Stimulated activated memory B cell treated with anti-CD40 and anti-IgM and Interleukin-4, amounts not matched to agents 10 μg/mL and 1 μg/mL and 100 μg/mL, for 72 hours (primary cell): ENCODE data around the gene CXXC5.
A peak's percentile ranks its signal among the peaks of the same experiment; 100 is the strongest.

Experiments
- ATAC-seq: fragments of 150-1000 bp; cut with Tn5 transposase; 2 replicates; pipeline ENCODE4 v1.10.0; 2021
- H3K27ac Mint-ChIP-seq: one replicate; pipeline ENCODE4 v1.8.0; 2022; ENCODE audit warnings: mild to moderate bottlenecking, mixed read lengths
- H3K27me3 Mint-ChIP-seq: one replicate; pipeline ENCODE4 v1.8.0; 2022; ENCODE audit warnings: mixed read lengths
- H3K36me3 Mint-ChIP-seq: one replicate; pipeline ENCODE4 v1.8.0; 2022; ENCODE audit warnings: mixed read lengths
- H3K4me1 Mint-ChIP-seq: one replicate; pipeline ENCODE4 v1.8.0; 2022; ENCODE audit warnings: mixed read lengths
- H3K4me3 Mint-ChIP-seq: one replicate; pipeline ENCODE4 v1.8.0; 2022; ENCODE audit warnings: mild to moderate bottlenecking, moderate library complexity, mixed read lengths
- H3K9me3 Mint-ChIP-seq: one replicate; pipeline ENCODE4 v1.8.0; 2022; ENCODE audit warnings: mixed read lengths

Gene CXXC5

DNA sequence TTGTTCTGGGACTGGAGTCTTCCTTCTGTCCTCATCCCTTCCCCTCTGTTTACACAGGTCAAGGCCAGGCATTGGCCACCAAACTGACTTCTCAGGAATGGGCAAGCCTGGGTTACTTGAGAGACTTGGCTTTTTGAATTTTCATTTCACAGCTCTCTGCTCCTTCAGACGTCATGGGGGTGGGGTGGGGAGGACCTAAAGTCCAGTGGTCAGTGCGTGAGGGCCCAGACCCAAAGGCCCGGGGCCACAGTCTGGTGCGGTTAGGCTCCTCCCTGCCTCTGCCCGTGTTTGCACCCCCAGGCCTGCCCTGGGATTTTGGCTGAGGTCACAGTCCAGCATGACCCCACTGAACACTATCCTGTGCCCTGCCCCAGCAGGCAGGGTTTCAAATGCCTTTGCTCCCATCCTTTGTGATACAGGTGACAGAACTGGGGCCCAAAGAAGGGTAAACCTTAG is 4.1 kb upstream of the CXXC5 start:
- H3K27ac Mint-ChIP-seq: peak overlapping the region; percentile 70
- peaks cover 81% of the 10 kb centered on the region for H3K4me1 Mint-ChIP-seq
- H3K36me3 Mint-ChIP-seq: peaks cover 6% of the 10 kb centered on the region

DNA sequence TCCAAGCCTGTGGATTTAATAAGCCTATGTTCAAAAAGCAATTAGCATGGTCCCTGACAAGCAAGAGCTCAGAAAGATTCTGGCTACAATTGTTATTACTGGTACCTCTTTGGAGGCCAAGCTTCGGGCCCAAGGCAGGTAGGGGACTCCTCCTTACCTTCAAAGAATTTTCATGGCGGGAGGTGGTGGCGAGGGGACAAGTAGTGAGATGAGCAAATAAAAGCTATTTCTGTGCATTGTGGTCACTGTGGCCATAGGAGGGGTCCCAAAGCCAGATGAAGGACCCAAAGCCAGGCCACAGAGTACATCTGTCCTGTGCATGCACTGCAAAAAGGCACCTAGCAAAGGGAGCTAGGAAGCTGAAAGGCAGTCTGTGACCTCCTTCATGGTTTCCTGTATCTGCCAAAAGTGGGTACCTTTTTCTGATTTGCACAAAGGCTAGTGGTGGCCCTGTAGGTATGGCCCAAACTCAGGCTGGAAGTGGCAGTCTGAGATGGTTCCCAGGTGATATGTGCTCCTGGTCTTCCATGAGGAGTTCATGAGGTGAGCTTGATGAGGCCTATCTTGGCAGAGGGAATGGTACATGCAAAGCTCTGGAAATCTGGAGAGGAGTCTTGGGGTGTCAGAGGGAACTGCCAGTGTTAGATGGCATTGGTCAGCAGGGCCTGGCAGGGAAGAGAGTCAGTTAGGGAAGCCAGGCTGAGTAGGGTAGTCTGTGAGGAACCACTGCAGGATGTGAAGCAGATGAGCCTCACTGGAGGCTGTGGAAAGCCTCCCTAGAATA is 3.3 kb upstream of the CXXC5 start:
- no peak overlapping the region for H3K4me3 Mint-ChIP-seq
- peak overlapping the region; percentile 13 for H3K27ac Mint-ChIP-seq
- ATAC-seq: no peak
- no peaks in the 10 kb centered on the region for H3K9me3 Mint-ChIP-seq
- peaks cover 11% of the 10 kb centered on the region for H3K36me3 Mint-ChIP-seq
- peaks cover 73% of the 10 kb centered on the region for H3K4me1 Mint-ChIP-seq
- H3K27me3 Mint-ChIP-seq: no peaks in the 10 kb centered on the region

More for the DNA sequence above, 4.1 kb upstream of the CXXC5 start:
- Mint-ChIP-seq H3K9me3 (no peaks in the 10 kb centered on the region), H3K27me3 (no peaks in the 10 kb centered on the region), H3K4me3 (no peak overlapping the region)
- no peak for ATAC-seq

DNA sequence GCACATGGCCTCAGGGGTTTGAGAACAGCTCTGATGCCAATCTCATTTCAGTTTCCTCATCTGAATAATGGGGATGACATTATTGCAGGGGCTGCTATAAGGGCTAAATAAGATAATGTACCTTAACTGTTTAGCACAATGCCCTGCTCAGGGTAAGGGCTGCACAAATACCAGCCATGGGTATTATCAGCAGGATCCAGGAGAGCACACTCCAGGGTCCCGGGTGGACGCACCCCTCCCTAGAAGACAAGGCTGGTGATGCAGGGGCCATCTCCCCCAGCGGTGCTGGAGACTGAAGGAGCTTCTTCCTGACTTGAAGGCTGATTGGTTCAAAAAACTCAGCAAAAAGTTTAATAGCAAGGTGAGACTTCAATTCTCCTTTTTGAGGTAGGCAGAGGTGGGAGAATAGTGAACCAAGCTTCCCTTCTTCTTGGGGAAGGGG is 2.7 kb upstream of the CXXC5 start:
- H3K27ac Mint-ChIP-seq: peak overlapping the region; percentile 13
- H3K27me3 Mint-ChIP-seq: no peaks in the 10 kb centered on the region
- H3K4me1 Mint-ChIP-seq: peaks cover 67% of the 10 kb centered on the region
- no peak overlapping the region for H3K4me3 Mint-ChIP-seq
- peaks cover 13% of the 10 kb centered on the region for H3K36me3 Mint-ChIP-seq
- ATAC-seq: no peak
- no peaks in the 10 kb centered on the region for H3K9me3 Mint-ChIP-seq

DNA sequence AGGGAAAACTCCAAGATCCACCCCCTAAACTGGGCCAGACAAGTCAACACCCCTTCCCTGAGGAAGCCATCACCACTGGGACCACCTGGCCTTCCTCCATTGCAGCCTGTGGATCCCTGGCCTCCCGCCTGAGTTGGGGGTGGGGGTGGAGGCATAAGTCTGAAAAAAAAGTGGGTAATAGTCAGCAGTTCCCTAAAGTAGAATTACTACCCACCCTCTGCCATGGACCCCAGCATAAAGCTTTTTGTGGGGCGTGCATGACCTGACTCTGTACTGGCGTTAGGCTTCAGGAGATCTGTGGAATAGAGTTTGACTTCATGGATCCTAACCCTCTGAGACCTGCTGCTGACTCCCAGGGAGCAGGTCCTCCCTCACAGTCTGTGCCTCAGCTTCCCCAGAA is 2.0 kb upstream of the CXXC5 start:
- H3K27me3 Mint-ChIP-seq: no peaks in the 10 kb centered on the region
- H3K9me3 Mint-ChIP-seq: no peaks in the 10 kb centered on the region
- no peak overlapping the region for H3K4me3 Mint-ChIP-seq
- peak overlapping the region; percentile 13 for H3K27ac Mint-ChIP-seq
- peaks cover 60% of the 10 kb centered on the region for H3K4me1 Mint-ChIP-seq
- ATAC-seq: no peak
- H3K36me3 Mint-ChIP-seq: peaks cover 13% of the 10 kb centered on the region

DNA sequence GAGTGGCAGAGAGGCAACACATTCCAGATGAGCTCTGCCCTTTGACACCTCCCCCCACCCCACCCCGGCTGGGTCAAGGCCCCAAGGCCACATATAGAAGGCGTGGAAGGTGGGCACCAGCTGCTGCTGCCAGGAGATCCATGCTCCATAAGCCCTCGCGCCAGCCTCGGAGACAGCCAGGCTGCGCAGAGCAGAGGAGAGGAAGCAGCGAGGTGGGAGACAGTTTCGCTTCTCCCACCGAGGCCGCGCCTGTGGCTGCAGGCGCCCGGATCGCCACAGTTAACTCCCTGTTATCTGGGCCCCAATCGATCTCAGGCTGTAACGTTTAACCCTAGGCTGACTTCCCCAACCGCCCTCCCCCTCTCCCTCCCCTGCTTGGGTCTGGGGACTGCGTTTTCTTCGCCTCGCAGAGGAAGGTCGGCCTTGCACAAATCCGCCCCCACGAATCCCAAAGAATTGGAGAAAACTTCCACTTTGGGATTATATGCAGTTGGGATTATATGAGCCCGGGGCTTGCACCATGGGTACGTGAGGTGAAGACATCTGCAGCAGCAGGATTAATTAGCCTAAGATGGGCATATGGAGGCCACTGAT is 1.1 kb upstream of the CXXC5 start:
- peak overlapping the region; percentile 78 for H3K27ac Mint-ChIP-seq
- no peaks in the 10 kb centered on the region for H3K9me3 Mint-ChIP-seq
- peaks cover 13% of the 10 kb centered on the region for H3K36me3 Mint-ChIP-seq
- ATAC-seq: no peak
- no peaks in the 10 kb centered on the region for H3K27me3 Mint-ChIP-seq
- H3K4me3 Mint-ChIP-seq: peak overlapping the region; percentile 92
- peaks cover 60% of the 10 kb centered on the region for H3K4me1 Mint-ChIP-seq

DNA sequence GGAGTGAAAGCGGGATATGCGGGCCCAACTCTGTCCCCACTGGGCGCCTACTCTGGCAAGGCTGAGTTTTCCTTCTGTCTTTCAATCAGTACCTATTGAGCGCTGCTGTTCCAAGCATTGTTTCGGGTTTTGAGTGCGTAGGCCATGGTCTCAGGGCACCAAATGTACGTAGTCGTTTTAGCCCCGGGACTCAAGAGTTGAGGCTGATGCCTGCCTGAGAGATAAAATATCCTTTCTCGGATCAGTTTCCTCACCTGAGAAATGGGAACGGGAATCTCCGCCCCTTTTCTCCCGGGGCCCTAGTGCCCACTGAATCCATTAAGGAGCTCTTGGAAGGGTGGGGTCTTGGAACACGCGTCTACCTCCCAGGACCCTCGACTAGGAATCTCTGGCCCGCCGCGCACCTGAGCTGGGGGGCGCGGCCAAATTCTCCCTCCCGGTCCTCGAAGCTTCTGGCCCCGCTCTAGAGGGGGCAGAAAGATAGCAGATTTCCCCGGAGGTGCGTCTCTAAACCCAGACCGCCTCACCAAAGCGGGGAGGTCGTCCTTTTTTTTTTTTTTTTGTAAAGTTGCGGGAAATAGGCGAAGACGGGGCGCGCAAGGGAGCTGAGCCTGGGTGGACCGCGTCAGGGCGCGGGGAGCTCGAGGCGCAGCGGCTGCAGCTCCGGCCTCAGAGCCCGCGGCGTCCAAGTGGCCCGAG is 494 bp upstream of the CXXC5 start:
- Mint-ChIP-seq H3K4me3 (peak overlapping the region; percentile 92), H3K4me1 (peaks cover 66% of the 10 kb centered on the region), H3K27ac (peak overlapping the region; percentile 78)

DNA sequence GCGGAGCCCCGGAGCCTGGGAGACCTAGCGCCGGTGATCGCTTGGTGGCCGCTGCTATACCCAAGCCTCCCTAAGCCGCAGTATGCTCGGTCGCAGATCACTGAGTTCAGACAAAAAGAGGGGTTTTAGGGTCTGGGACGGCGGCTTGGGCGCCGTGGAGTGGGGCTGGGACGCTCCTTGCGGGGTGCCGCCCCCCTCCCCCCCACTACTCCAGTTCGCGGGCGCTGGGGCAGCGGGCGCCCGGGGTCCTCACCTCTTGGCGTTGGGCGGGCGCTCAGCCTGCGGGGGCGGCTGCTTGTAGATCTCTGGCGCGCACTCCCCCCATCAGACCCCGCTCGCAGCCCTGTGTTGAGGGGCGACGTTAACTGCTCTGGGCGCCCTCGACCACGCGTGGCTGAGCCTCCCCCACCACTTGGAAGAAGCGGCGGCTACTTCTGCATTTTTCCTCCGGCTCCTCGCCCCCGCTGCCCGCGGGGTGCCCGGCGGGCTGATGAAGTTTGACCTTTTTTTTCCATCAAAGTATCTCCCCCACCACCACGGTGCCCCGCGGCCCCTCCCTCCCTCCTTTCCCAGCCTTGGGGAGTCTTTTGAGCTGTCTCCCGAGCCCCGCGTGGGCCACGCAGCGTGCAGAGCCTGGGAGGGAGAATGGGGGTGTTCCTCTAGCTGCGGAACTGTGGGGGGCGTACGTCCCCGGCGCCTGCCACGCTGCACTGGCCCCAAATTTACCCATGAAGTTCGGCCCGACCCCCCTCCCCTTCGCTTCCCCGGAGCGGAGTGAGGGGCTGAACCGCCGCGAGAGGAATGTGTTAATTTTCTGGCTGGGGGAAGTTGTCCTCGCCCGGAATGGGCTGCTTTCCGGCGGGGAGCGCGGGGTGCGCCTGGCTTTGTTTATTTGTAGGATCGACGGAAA is 1.2 kb downstream of the CXXC5 start:
- Mint-ChIP-seq H3K27me3 (no peaks in the 10 kb centered on the region), H3K4me1 (peaks cover 67% of the 10 kb centered on the region), H3K9me3 (no peaks in the 10 kb centered on the region), H3K36me3 (peaks cover 13% of the 10 kb centered on the region), H3K27ac (peak overlapping the region; percentile 88), H3K4me3 (peak overlapping the region; percentile 92)
- peak; percentile 13 for ATAC-seq

More for the DNA sequence above, 494 bp upstream of the CXXC5 start:
- Mint-ChIP-seq H3K36me3 (peaks cover 13% of the 10 kb centered on the region), H3K27me3 (no peaks in the 10 kb centered on the region), H3K9me3 (no peaks in the 10 kb centered on the region)
- no peak for ATAC-seq

DNA sequence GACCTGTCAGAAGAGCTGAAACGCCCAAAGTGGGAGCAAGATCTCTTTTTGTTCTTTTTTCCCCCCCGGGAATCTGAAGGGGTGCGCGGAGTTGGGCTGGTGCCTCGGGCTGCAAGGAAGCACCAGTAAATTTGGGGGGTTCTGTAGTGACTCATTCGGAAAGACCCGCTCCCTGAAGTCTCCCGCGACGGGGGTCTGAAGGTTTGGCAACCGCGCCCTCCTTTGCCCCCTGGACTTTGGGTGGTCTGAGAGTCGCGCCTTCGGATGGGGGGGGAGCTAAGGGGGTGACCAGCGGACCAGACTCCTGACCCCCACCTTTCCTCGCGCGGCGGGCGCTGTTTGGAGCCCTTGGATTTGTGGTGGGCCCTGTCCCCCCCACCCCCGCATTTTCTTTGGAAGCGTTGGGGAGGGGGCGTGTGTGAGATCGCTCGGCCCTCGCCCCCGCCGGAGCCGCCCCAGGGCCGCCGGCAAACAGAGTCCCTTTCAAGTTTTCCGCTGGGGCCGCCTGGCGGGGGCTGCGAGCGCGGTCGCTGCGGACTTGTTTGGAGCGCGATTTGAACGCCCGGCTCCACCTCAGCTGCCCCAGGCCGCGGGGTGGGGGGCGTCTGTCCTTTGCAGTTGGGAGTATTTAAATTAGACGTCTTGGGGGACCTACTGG is 2.0 kb downstream of the CXXC5 start:
- H3K9me3 Mint-ChIP-seq: no peaks in the 10 kb centered on the region
- peaks cover 67% of the 10 kb centered on the region for H3K4me1 Mint-ChIP-seq
- peaks cover 9% of the 10 kb centered on the region for H3K36me3 Mint-ChIP-seq
- peak overlapping the region; percentile 88 for H3K27ac Mint-ChIP-seq
- ATAC-seq: no peak
- no peaks in the 10 kb centered on the region for H3K27me3 Mint-ChIP-seq
- H3K4me3 Mint-ChIP-seq: peak overlapping the region; percentile 92

DNA sequence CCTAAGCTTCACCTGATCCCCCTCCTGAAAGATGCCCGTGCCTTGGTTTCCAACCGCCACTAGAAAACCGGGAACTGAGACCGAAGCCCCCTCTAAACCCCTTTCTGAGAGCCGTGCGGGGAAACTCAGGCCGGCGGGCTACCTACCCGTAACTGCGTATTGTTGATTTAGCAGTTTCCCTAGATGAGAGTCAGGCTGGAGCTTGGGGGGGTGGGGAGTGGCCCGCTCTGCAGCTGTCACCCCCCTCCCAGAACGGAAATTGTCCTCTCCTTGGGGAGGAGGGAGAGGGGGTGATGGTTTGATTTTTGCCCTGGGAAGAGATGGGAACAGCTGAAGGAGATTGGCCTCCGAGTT is 2.5 kb downstream of the CXXC5 start:
- Mint-ChIP-seq H3K36me3 (peaks cover 8% of the 10 kb centered on the region), H3K9me3 (no peaks in the 10 kb centered on the region), H3K27me3 (no peaks in the 10 kb centered on the region), H3K4me3 (peak overlapping the region; percentile 92), H3K27ac (peak overlapping the region; percentile 88), H3K4me1 (peaks cover 67% of the 10 kb centered on the region)
- ATAC-seq: no peak

DNA sequence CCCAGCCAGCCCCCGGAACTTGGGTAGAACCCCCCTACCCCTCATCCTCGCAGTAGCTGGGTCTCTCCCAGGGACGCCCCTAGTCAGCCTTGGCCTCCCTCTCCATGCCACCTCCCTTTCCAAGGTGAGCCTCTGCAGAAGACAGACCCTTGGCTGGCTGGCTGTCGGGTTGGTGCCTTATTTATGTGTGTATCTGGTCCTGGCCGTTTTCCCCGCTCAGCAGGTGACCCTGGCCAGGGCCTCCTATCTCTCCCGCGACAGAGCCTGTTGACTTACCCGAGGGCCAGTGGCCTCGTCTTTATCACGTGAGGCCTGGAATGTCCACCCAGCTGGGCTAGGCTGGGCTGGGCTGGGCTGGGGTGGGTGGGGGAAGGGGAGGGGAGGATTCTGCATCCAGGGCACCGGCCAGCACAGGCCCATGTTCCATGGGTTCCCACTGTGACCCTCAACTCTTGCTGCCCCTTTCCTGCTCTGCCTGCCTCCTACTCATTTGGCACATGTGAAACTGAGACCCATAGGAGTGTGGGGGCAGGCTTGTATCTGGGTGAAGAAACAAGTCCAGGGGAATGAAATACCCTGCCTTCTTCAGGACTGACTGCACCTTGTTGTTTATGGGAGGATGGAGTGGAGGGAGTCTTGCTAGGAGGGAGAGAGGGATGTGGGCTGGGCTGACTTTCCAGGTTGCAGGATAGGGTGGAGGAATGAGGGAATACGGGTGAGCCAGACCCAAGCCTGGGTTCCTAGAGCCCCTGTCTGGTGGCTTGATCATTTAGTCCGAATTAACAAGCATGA is 3.1 kb downstream of the CXXC5 start:
- H3K27ac Mint-ChIP-seq: peak overlapping the region; percentile 88
- no peak for ATAC-seq
- H3K9me3 Mint-ChIP-seq: no peaks in the 10 kb centered on the region
- peaks cover 67% of the 10 kb centered on the region for H3K4me1 Mint-ChIP-seq
- H3K27me3 Mint-ChIP-seq: no peaks in the 10 kb centered on the region
- H3K36me3 Mint-ChIP-seq: peaks cover 8% of the 10 kb centered on the region
- peak overlapping the region; percentile 92 for H3K4me3 Mint-ChIP-seq

DNA sequence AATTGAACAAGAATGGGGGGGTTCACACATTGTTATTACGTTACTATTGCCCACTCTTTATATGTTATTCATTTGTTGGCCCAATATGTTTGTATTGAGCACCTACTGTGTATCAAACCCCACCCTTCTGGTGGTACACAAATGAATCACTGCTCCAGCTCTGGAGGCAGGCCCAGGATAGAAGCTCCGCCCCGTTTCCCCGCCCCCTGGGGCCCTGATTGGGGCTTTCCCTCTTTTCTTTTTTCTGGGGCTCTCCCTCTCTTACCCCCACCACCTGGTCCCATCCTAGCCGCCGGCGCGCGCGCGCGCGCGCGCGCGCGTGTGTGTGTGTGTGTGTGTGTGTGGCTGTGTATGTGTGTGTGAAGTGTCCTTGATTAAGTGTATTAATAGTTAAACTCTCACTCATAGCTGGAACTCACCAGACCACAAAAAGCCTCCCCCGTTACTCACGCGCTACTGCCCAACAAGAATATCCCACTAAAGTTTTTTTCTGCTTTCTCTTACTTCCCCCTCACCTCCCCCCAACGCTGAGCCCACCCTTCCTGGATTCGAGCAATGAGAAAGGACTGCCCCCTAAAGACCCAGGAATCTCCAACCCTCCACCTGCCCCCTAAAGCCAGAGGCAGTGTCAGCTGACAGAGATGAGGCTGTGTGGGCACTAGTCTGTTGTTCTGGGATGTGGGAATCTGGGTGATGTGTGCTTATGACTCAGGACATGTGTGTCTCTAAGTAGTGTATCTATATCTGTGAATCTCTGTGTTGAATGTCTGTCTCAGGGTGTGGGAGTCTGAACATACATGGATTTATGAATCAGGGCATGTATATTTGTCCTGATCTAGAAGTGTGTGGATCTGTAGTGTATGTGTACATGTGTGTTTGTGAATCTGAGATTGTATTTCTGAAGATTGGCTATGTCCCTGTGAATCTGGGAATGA is 4.0 kb downstream of the CXXC5 start:
- ATAC-seq: peak; percentile 77
- Mint-ChIP-seq H3K27me3 (no peaks in the 10 kb centered on the region), H3K27ac (peak overlapping the region; percentile 88), H3K4me1 (peaks cover 67% of the 10 kb centered on the region), H3K9me3 (no peaks in the 10 kb centered on the region), H3K36me3 (peaks cover 8% of the 10 kb centered on the region), H3K4me3 (peak overlapping the region; percentile 92)

DNA sequence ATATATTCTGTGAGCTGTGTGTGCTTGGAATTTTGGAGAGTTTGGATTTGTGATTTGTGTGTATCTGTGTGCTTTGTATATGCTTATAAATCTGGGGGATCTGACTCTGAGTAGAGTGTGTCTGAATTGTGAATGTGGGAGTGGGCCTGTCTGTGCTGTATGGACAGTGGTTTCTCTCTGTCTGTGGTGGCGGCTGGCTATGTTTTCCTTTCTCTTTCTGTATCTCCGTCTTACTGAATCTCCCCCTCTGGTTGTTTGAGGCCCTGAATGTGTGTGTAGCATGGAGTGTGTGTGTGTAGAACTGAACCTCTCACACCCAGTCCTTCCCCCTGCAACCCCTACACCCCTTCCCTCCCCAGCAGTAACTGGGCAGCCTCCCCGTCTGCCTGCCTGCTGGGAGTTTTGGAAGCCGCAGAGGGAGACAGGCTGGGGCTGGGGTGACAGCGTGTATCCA is 4.7 kb downstream of the CXXC5 start:
- H3K27ac Mint-ChIP-seq: peak overlapping the region; percentile 88
- peak overlapping the region; percentile 92 for H3K4me3 Mint-ChIP-seq
- H3K4me1 Mint-ChIP-seq: peaks cover 67% of the 10 kb centered on the region
- no peaks in the 10 kb centered on the region for H3K27me3 Mint-ChIP-seq
- H3K9me3 Mint-ChIP-seq: no peaks in the 10 kb centered on the region
- ATAC-seq: peak; percentile 37
- peaks cover 8% of the 10 kb centered on the region for H3K36me3 Mint-ChIP-seq

DNA sequence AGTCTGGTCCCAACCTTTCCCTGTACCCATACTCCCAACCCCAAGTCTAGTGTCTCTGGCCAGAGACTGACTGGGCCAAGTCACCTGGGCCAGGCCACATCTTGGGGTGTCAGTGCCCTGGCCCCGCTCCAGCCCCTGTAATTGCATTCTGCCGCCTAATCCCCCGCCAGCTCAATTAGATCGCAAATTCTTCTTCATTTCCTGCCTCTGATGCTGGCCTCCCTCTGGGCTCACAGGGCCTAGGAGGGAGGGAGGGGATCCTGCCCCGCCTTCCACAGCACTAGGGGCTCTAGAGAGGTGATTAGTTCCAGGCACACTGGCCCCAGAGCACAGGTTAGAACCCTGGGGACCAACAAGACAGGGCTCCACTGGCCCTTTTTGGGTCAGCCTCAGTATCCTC is 5.5 kb downstream of the CXXC5 start:
- no peaks in the 10 kb centered on the region for H3K9me3 Mint-ChIP-seq
- H3K4me3 Mint-ChIP-seq: peak overlapping the region; percentile 92
- peaks cover 75% of the 10 kb centered on the region for H3K4me1 Mint-ChIP-seq
- ATAC-seq: no peak
- peak overlapping the region; percentile 88 for H3K27ac Mint-ChIP-seq
- H3K36me3 Mint-ChIP-seq: peaks cover 8% of the 10 kb centered on the region
- H3K27me3 Mint-ChIP-seq: no peaks in the 10 kb centered on the region
